Right lobe of liver (tissue), 6 donors: ENCODE measurements around the gene KRTAP12-4. TPM values are rescaled to one million over a fixed set of nuclear protein-coding genes. Genes with fewer than 3 reads are reported as not detected.

Experiments used
- ATAC-seq, 4 donors: fragments of 200-7000 bp; cut with Tn5 transposase; one replicate each; pipeline ENCODE4 v1.9.1; 2020; ENCODE audit warnings: mild to moderate bottlenecking in 4 of 4, moderate library complexity in 4 of 4
- DNase-seq, 3 donors: peaks; one replicate each; pipeline ENCODE4 v3.0.0-alpha.2; 2020
- H3K27ac ChIP-seq, 3 donors: fragments of 200-600 bp; one replicate each; pipeline ENCODE4 v1.8.0; 2022
- H3K27me3 ChIP-seq, 2 donors: fragments of 200-600 bp; one replicate each; pipeline ENCODE4 v1.8.0; 2022
- H3K36me3 ChIP-seq, 4 donors: fragments of 200-600 bp; sonication (generic) in 1 of 4; one replicate each; pipeline versions ENCODE4 v1.5.1 to v1.8.0; 2017 to 2022; ENCODE audit warnings: control low read depth in 1 of 4
- H3K4me1 ChIP-seq, 4 donors: fragments of 200-600 bp; sonication (generic) in 1 of 4; one replicate each; pipeline versions ENCODE4 v1.5.1 to v1.8.0; 2017 to 2022; ENCODE audit warnings: control low read depth in 1 of 4
- H3K4me3 ChIP-seq, 3 donors: fragments of 200-600 bp; one replicate each; pipeline ENCODE4 v1.8.0; 2022
- H3K9me3 ChIP-seq, 4 donors: fragments of 200-600 bp; sonication (generic) in 1 of 4; one replicate each; pipeline versions ENCODE4 v1.5.1 to v1.8.0; 2017 to 2022; ENCODE audit warnings: control low read depth in 1 of 4
- CTCF ChIP-seq, 4 donors: fragments of 200-600 bp in 3 of 4; fragments of 450-650 bp in 1 of 4; IDR thresholded peaks; one replicate each; pipeline versions ENCODE4 v1.5.1 to v1.8.0; 2016 to 2022; ENCODE audit warnings: antibody characterized with exemption in 4 of 4, mild to moderate bottlenecking in 2 of 4
- POLR2A ChIP-seq: fragments of 450-650 bp; IDR thresholded peaks from one replicate; pipeline ENCODE4 v1.6.1; 2017; ENCODE audit warnings: antibody characterized with exemption, mild to moderate bottlenecking
- WGBS: methylation state at CpG from one replicate; pipeline ENCODE4 v1.1.6; 2018; ENCODE audit warnings: low coverage, low lambda C conversion rate; ENCODE audit not compliant: insufficient coverage; ENCODE audit errors: missing lambda C conversion rate; 5-methylcytosine and 5-hydroxymethylcytosine counted together
- intact Hi-C, 2 donors: fragments of 100-400 bp; cut with DNase I; formaldehyde crosslinking; loops; one replicate each; pipeline versions ENCODE4 v1.11.2 to v1.14.1; 2022
- total RNA-seq, 6 experiments: library from RNA; depleted of rRNA in 2 of 6; stranded (reverse); fragments of >200 nt in 2 of 6; fragmentation: NEBNext Ultra II Directional in 3 of 6; extraction: Animal tissue kit (Norgen Biotek cat#: 25700) in 3 of 6; gene quantifications; one replicate each; pipeline versions ENCODE4 v1.1.0 to v1.2.4, GENCODE V29; 2016 to 2023
- donor health status: DM: no; HTN: yes; CAD: no.
- donor health status: DM: no; HTN: no; CAD: no.
- donor health status: DM: no; HTN: no; CAD: no.
- donor health status: DM: no; HTN: yes; CAD: no.
- donor health status: DM: no; HTN: yes; CAD: no.

The KRTAP12-4 gene
- total RNA-seq, 6 experiments from 2014 or later, result not detected

- 56% methylated on average over 7 of the region's 23 CpGs for WGBS
- intact Hi-C loops, result no loop called here
- no peak for ATAC-seq
These were observed 27.6 kb upstream of the KRTAP12-4 start, which contains the start of gene KRTAP12-1 for GRCh38 chr21:44681861-44682579. TSS of gene KRTAP12-1 (minus strand) at chr21:44682163. CDS start at chr21:44682123, 40 bp downstream.

GRCh38 chr21:44681152-44681551 is 26.7 kb upstream of the KRTAP12-4 start:
- no peak for DNase-seq
- TF ChIP-seq POLR2A (no peak), CTCF (IDR thresholded peaks at IDR 0.05) (no peak)
- WGBS, result 73% methylated on average over 4 of the region's 11 CpGs
- ATAC-seq, result no peak
- no peaks in the 10 kb centered on the region for H3K4me1 ChIP-seq
- no peaks in the 10 kb centered on the region for H3K9me3 ChIP-seq
- H3K36me3 ChIP-seq, result no peaks in the 10 kb centered on the region
- H3K27me3 ChIP-seq, result no peaks in the 10 kb centered on the region
- intact Hi-C loops, result no loop called here
- H3K27ac ChIP-seq, result no peak overlapping the region
- no peak overlapping the region for H3K4me3 ChIP-seq

More at GRCh38 chr21:44681861-44682579, 27.6 kb upstream of the KRTAP12-4 start, which contains the start of gene KRTAP12-1:
- no peak for DNase-seq
- Histone ChIP-seq H3K4me3 (no peak within 1 kb of the TSS), H3K4me1 (no peaks in the 10 kb centered on the region), H3K9me3 (no peaks in the 10 kb centered on the region), H3K27ac (no peak within 1 kb of the TSS), H3K36me3 (no peaks in the 10 kb centered on the region), H3K27me3 (no peaks in the 10 kb centered on the region)
- TF ChIP-seq CTCF (IDR thresholded peaks at IDR 0.05) (no peak), POLR2A (no peak)

- Histone ChIP-seq H3K9me3 (peaks cover 0 to 4% (median 0%) of the 10 kb centered on the region in 4 donors), H3K27ac (no peak overlapping the region), H3K4me3 (no peak overlapping the region), H3K36me3 (no peaks in the 10 kb centered on the region), H3K4me1 (no peaks in the 10 kb centered on the region), H3K27me3 (no peaks in the 10 kb centered on the region)
- ATAC-seq (no peak), DNase-seq (no peak)
- intact Hi-C loops, result no loop called here
- TF ChIP-seq POLR2A, result no peak
- no peak for TF ChIP-seq CTCF (IDR thresholded peaks at IDR 0.05)
- WGBS, result 91% methylated on average over 3 of the region's 13 CpGs
These were observed 23.4 kb upstream of the KRTAP12-4 start for GRCh38 chr21:44677881-44678280.

- Histone ChIP-seq H3K36me3 (no peaks in the 10 kb centered on the region), H3K9me3 (peaks cover 0 to 4% (median 0%) of the 10 kb centered on the region in 4 donors), H3K4me3 (no peak overlapping the region), H3K27ac (no peak overlapping the region), H3K27me3 (no peaks in the 10 kb centered on the region), H3K4me1 (no peaks in the 10 kb centered on the region)
- no CpG with 5 or more reads among the region's 1 CpG for WGBS
- intact Hi-C loops, result no loop called here
- no peak for TF ChIP-seq POLR2A
- TF ChIP-seq CTCF (IDR thresholded peaks at IDR 0.05), result no peak
- ATAC-seq (no peak), DNase-seq (no peak)
These were observed 17.5 kb upstream of the KRTAP12-4 start for GRCh38 chr21:44671911-44672310.
